Peyer's patch (tissue), 4 donors: ENCODE measurements around the gene CREB1. TPM values are rescaled to one million over a fixed set of nuclear protein-coding genes. Genes with fewer than 3 reads are reported as not detected.

Experiments used
- DNase-seq, 3 donors: peaks; one replicate each; pipeline ENCODE4 v3.0.0-alpha.2; 2017 to 2019
- H3K27ac ChIP-seq, 4 donors: fragments of 200-600 bp; sonication (generic); one replicate each; pipeline ENCODE4 v1.5.1; 2016 to 2019
- H3K27me3 ChIP-seq, 2 donors: fragments of 200-600 bp; sonication (generic); one replicate each; pipeline ENCODE4 v1.5.1; 2019
- H3K36me3 ChIP-seq, 3 donors: fragments of 200-600 bp; sonication (generic); one replicate each; pipeline ENCODE4 v1.5.1; 2016 to 2019
- H3K4me1 ChIP-seq, 4 donors: fragments of 200-600 bp; sonication (generic); one replicate each; pipeline ENCODE4 v1.5.1; 2016 to 2019
- H3K4me3 ChIP-seq, 4 donors: fragments of 200-600 bp; sonication (generic); 1 replicate in 3 of 4; 2 replicates in 1 of 4; pipeline ENCODE4 v1.5.1; 2016 to 2019; ENCODE audit warnings: mild to moderate bottlenecking in 1 of 4
- H3K9me3 ChIP-seq, 4 donors: fragments of 200-600 bp; sonication (generic); one replicate each; pipeline ENCODE4 v1.5.1; 2016 to 2019; ENCODE audit warnings: mild to moderate bottlenecking in 1 of 4
- CTCF ChIP-seq, 6 experiments: fragments of 450-650 bp in 4 of 6; fragments of 200-600 bp in 2 of 6; sonication (generic) in 1 of 6; IDR thresholded peaks; one replicate each; pipeline ENCODE4 v1.5.1; 2017 to 2019; ENCODE audit warnings: antibody characterized with exemption in 6 of 6, mild to moderate bottlenecking in 3 of 6, moderate library complexity in 1 of 6
- POLR2A ChIP-seq, 2 donors: fragments of 450-650 bp; IDR thresholded peaks; one replicate each; pipeline ENCODE4 v1.5.1; 2017; ENCODE audit warnings: antibody characterized with exemption in 2 of 2, mild to moderate bottlenecking in 2 of 2, moderate library complexity in 2 of 2
- total RNA-seq, 4 donors: library from RNA; depleted of rRNA; stranded (reverse); fragments of >200 nt; gene quantifications; one replicate each; pipeline ENCODE4 v1.1.0, GENCODE V29; 2016

CREB1 gene
- 10 to 100 TPM; 27.9 to 97.4 (median 54.6) TPM for total RNA-seq

GRCh38 chr2:207529330-207530159 lies at the start of gene CREB1:
TSS of gene CREB1 (plus strand) at chr2:207529962. CDS start at chr2:207555636, 25,674 bp downstream.
- no peaks in the 10 kb centered on the region for H3K36me3 ChIP-seq
- peaks cover 0 to 28% (median 13%) of the 10 kb centered on the region in 4 donors for H3K4me1 ChIP-seq
- TF ChIP-seq CTCF (IDR thresholded peaks at IDR 0.05), result peak in 2 of 6 experiments; percentile 1 to 4
- peak; percentile 98 to 99 for TF ChIP-seq POLR2A (IDR thresholded peaks at IDR 0.05)
- no peaks in the 10 kb centered on the region for H3K9me3 ChIP-seq
- H3K27ac ChIP-seq, result peak within 1 kb of the TSS; percentile 95 to 99 (median 98)
- peak within 1 kb of the TSS; percentile 68 to 85 (median 78) for H3K4me3 ChIP-seq
- peak; percentile 98 to 100 (median 99) for DNase-seq
- H3K27me3 ChIP-seq, result no peaks in the 10 kb centered on the region

GRCh38 chr2:207480521-207481040 lies 49.2 kb upstream of the CREB1 start:
- H3K9me3 ChIP-seq, result no peaks in the 10 kb centered on the region
- TF ChIP-seq CTCF (IDR thresholded peaks at IDR 0.05) (no peak), POLR2A (IDR thresholded peaks at IDR 0.05) (no peak)

GRCh38 chr2:207481924-207482323 lies 47.8 kb upstream of the CREB1 start:
- H3K4me1 ChIP-seq, result no peaks in the 10 kb centered on the region
- no peak overlapping the region for H3K27ac ChIP-seq
- H3K27me3 ChIP-seq, result no peaks in the 10 kb centered on the region
- no peaks in the 10 kb centered on the region for H3K36me3 ChIP-seq
- TF ChIP-seq CTCF (IDR thresholded peaks at IDR 0.05), result no peak
- TF ChIP-seq POLR2A (IDR thresholded peaks at IDR 0.05), result no peak
- DNase-seq, result no peak
- no peaks in the 10 kb centered on the region for H3K9me3 ChIP-seq
- no peak overlapping the region for H3K4me3 ChIP-seq

More at GRCh38 chr2:207480521-207481040, 49.2 kb upstream of the CREB1 start:
- Histone ChIP-seq H3K27ac (no peak overlapping the region), H3K27me3 (no peaks in the 10 kb centered on the region), H3K4me3 (no peak overlapping the region), H3K4me1 (no peaks in the 10 kb centered on the region), H3K36me3 (no peaks in the 10 kb centered on the region)
- DNase-seq, result no peak

GRCh38 chr2:207482630-207483029 lies 47.1 kb upstream of the CREB1 start:
- H3K27ac ChIP-seq, result no peak overlapping the region
- H3K27me3 ChIP-seq, result no peaks in the 10 kb centered on the region
- no peak overlapping the region for H3K4me3 ChIP-seq
- TF ChIP-seq CTCF (IDR thresholded peaks at IDR 0.05), result no peak
- no peak for TF ChIP-seq POLR2A (IDR thresholded peaks at IDR 0.05)
- no peaks in the 10 kb centered on the region for H3K4me1 ChIP-seq
- H3K9me3 ChIP-seq, result no peaks in the 10 kb centered on the region
- no peaks in the 10 kb centered on the region for H3K36me3 ChIP-seq
- no peak for DNase-seq

- TF ChIP-seq CTCF (IDR thresholded peaks at IDR 0.05) (no peak), POLR2A (IDR thresholded peaks at IDR 0.05) (no peak)
- Histone ChIP-seq H3K27ac (no peak overlapping the region), H3K27me3 (no peaks in the 10 kb centered on the region)
These were observed 46.7 kb upstream of the CREB1 start for GRCh38 chr2:207483066-207483465.

More at GRCh38 chr2:207483066-207483465, 46.7 kb upstream of the CREB1 start:
- Histone ChIP-seq H3K4me3 (no peak overlapping the region), H3K9me3 (no peaks in the 10 kb centered on the region), H3K36me3 (no peaks in the 10 kb centered on the region), H3K4me1 (no peaks in the 10 kb centered on the region)
- DNase-seq, result no peak
